PFSK-1 (cell line): ENCODE results near the gene CSTF1.

Experiments used
- FOXP2 ChIP-seq: optimal IDR thresholded peaks from 2 replicates; pipeline ENCODE3; 2011; ENCODE audit warnings: borderline replicate concordance, control low read depth, inconsistent platforms; ENCODE audit not compliant: insufficient read depth; ENCODE audit errors: extremely low read length, extremely low read depth
- POLR2AphosphoS5 ChIP-seq: IDR thresholded peaks from 2 replicates; pipeline ENCODE4 v1.6.1; 2012; ENCODE audit warnings: low read depth, mild to moderate bottlenecking, control low read depth, low read length, moderate library complexity
- SIN3A ChIP-seq: IDR thresholded peaks from 2 replicates; pipeline ENCODE4 v1.6.1; 2012; ENCODE audit warnings: mild to moderate bottlenecking, low read length, moderate library complexity, borderline replicate concordance; ENCODE audit not compliant: insufficient read depth
- TAF1 ChIP-seq: IDR thresholded peaks from 2 replicates; pipeline ENCODE4 v1.6.1; 2012; ENCODE audit warnings: low read length, control low read depth, borderline replicate concordance; ENCODE audit not compliant: insufficient read depth
- TF ChIP-seq, protein P1 (sequence below), 2 experiments: IDR thresholded peaks; 2 replicates each; pipeline versions ENCODE4 v1.6.1 to v1.8.0; 2011 to 2012; ENCODE audit warnings: low read depth in 2 of 2, low read length in 2 of 2, control low read depth in 1 of 2, inconsistent platforms in 1 of 2, mild to moderate bottlenecking in 1 of 2, moderate library complexity in 1 of 2; ENCODE audit not compliant: insufficient read depth in 1 of 2

CSTF1 gene

DNA sequence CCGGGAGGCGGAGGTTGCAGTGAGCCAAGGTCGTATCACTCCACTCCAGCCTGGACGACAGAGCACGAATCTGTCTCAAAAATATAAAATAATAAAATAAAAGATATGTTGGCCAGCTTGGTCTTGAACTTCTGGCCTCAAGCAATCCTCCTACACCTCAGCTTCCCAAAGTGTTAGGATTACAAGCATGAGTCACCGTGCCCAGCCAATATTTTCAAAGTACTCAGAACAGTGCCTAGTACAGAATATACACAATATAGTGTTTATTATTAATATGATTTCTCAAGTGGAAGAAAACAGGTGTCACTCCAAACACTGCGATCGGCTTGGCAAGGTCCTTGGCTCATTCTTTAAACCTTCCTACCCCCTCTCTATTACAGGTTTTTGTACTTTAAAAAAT, 30.5 kb upstream of the CSTF1 start:
- TF ChIP-seq SIN3A (no peak), TAF1 (no peak), FOXP2 (no peak), POLR2AphosphoS5 (no peak)
- TF ChIP-seq, protein P1, sequence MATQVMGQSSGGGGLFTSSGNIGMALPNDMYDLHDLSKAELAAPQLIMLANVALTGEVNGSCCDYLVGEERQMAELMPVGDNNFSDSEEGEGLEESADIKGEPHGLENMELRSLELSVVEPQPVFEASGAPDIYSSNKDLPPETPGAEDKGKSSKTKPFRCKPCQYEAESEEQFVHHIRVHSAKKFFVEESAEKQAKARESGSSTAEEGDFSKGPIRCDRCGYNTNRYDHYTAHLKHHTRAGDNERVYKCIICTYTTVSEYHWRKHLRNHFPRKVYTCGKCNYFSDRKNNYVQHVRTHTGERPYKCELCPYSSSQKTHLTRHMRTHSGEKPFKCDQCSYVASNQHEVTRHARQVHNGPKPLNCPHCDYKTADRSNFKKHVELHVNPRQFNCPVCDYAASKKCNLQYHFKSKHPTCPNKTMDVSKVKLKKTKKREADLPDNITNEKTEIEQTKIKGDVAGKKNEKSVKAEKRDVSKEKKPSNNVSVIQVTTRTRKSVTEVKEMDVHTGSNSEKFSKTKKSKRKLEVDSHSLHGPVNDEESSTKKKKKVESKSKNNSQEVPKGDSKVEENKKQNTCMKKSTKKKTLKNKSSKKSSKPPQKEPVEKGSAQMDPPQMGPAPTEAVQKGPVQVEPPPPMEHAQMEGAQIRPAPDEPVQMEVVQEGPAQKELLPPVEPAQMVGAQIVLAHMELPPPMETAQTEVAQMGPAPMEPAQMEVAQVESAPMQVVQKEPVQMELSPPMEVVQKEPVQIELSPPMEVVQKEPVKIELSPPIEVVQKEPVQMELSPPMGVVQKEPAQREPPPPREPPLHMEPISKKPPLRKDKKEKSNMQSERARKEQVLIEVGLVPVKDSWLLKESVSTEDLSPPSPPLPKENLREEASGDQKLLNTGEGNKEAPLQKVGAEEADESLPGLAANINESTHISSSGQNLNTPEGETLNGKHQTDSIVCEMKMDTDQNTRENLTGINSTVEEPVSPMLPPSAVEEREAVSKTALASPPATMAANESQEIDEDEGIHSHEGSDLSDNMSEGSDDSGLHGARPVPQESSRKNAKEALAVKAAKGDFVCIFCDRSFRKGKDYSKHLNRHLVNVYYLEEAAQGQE (IDR thresholded peaks at IDR 0.05; ENCODE audit: insufficient read depth in 1 of 2, low read depth in 2 of 2, low read length in 2 of 2), result no peak

DNA sequence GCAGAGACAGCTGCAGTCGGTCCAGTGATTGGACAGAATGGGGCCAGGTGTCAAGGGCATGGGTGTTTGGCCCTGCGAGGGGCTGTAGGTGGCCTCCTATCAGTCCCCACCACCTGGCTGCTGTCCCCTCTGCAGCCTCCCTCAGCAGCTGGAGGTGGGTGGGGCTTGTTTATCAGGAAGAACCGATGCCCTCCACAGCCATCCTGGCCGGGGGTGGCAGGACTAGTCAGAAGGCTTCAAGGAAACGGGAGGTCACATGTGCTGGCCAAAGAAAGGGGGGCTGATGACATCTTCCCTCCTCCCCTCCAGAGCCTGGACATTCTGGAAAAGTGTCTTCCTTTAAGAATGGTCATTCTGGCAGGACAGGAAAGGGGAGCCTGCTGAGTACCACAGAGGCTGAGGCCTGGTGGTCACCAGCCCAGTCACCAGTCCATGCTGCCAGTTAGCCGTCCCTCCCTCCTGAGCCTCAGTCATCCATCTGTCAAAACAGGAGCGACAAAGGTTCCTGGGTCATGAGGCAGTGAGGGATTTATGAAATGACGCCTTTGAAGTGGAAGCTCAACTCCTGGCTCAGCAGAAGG, 29.5 kb upstream of the CSTF1 start:
- no peak for TF ChIP-seq TAF1
- TF ChIP-seq FOXP2, result no peak
- TF ChIP-seq, protein P1 (IDR thresholded peaks at IDR 0.05; ENCODE audit: insufficient read depth in 1 of 2, low read depth in 2 of 2, low read length in 2 of 2), result no peak
- TF ChIP-seq POLR2AphosphoS5, result no peak
- no peak for TF ChIP-seq SIN3A

DNA sequence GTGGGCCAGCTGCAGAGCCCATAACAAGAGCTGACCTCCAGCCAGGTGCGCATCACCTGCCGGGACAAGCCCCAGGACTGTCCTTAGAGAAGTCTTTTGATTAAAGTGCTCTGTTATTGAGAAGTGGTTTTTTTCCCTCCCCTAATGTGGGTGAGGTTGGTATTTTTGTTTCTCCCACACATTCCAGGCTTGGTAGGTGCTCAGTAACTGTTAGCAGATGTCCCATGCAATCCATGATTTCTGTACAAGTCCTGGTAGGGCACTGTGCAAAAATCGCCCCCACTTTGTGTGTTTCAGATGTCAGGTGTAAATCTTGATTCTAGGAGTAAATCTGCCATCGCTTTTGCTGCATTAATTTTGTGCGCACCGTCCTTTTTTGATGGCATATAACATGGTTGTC, 29.0 kb upstream of the CSTF1 start:
- TF ChIP-seq SIN3A (no peak), POLR2AphosphoS5 (no peak), FOXP2 (no peak), TAF1 (no peak)
- TF ChIP-seq, protein P1 (IDR thresholded peaks at IDR 0.05; ENCODE audit: insufficient read depth in 1 of 2, low read depth in 2 of 2, low read length in 2 of 2), result no peak

DNA sequence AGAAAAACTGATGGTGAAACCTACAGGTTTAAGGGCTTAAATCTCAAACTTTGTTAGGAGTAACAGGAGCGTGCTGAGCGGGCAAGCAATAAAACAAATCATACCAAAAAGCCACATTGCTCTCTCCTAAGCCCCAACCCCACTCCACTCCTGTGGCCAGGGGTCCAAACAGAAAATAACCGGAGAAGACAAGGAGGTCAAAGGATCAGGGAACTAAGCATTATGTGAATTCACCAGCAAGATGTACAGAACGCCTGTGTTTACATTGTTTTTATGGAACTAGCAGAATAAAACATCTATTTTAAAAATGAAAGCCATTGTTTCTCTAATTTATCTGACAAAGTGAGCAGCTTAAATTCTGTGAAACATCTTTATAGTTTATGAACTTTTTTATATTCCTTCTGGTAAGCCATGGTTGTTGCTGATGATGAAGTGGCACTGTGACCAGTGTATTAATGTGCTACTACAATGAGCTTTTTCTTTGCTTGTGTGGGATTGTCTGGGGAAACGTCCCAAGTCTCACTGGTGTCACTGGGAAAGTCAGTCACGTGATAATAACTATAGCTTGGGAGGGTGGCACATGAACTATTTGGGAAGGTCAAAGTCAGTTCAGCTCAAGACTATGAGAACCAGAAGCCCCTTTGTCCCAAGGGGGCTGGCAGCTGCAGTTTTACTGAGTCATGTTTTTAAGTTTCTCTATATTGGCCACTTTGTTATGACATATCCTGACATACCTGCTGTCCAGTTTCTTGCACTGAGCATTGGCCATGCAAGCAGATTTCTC, 23.9 kb upstream of the CSTF1 start:
- TF ChIP-seq TAF1 (no peak), POLR2AphosphoS5 (peak; percentile 12; the same call in 1 of the 2 replicates), SIN3A (no peak)

DNA sequence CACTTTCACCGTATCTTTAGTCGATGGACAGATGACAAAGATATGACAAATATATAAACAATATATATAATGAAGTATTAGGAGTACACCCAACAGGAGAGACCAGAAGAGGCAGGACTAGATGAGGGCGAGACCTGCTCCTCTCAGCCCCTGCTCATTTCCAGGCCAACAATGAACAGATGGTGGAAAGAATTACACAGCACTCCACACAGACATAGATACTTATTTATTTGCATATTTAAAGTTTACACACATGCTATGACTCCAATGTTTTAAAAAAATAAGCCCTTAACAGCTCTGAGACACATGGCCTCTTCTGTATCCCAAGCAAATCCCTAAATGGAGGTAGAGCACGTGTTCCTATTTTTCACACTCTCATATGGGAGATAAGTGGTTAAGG, 23.3 kb upstream of the CSTF1 start:
- TF ChIP-seq FOXP2 (no peak), POLR2AphosphoS5 (no peak), TAF1 (no peak), SIN3A (no peak)
- TF ChIP-seq, protein P1 (IDR thresholded peaks at IDR 0.05; ENCODE audit: insufficient read depth in 1 of 2, low read depth in 2 of 2, low read length in 2 of 2), result no peak
